ENCODE results near the gene PEA15. TPM values are rescaled to one million over a fixed set of nuclear protein-coding genes. Genes with fewer than 3 reads are reported as not detected.

PEA15 gene
- total RNA-seq, 1 donor from 2014 or later, result 132 TPM

DNA sequence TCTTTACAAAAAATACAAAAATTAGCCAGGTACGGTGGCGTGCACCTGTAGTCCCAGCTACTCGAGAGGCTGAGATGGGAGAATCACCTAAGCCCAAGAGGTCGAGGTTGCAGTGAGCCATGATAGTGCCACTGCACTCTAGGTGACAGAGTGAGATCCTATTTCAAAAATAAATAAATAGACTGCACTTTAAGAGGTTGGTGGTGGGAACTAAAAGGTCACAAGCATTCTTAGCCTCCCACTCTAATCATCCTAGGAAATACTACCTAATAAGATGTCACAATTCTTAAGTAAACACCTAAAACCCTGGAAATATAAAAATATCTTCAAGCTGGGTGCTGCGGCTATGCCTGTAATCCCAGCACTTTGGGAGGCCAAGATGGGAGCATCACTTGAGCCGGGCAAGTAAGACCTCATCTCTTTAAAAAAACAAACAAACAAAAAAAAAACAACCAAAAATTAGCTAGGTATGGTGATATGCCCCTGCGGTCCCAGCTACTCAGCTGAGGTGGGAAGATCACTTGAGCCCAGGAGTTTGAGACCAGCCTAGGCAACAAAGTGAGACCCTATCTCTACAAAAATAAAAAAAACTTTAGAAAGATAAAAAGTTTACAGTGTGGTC lies 53.1 kb downstream of the PEA15 start:
- no peak for ATAC-seq
- TF ChIP-seq, protein P1, sequence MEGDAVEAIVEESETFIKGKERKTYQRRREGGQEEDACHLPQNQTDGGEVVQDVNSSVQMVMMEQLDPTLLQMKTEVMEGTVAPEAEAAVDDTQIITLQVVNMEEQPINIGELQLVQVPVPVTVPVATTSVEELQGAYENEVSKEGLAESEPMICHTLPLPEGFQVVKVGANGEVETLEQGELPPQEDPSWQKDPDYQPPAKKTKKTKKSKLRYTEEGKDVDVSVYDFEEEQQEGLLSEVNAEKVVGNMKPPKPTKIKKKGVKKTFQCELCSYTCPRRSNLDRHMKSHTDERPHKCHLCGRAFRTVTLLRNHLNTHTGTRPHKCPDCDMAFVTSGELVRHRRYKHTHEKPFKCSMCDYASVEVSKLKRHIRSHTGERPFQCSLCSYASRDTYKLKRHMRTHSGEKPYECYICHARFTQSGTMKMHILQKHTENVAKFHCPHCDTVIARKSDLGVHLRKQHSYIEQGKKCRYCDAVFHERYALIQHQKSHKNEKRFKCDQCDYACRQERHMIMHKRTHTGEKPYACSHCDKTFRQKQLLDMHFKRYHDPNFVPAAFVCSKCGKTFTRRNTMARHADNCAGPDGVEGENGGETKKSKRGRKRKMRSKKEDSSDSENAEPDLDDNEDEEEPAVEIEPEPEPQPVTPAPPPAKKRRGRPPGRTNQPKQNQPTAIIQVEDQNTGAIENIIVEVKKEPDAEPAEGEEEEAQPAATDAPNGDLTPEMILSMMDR (IDR thresholded peaks at IDR 0.05), result no peak
- Histone ChIP-seq H3K9me3 (no peaks in the 10 kb centered on the region), H3K27ac (no peak overlapping the region), H3K4me3 (no peak overlapping the region), H3K4me1 (peaks cover 51% of the 10 kb centered on the region), H3K27me3 (ENCODE audit: low read depth) (no peaks in the 10 kb centered on the region), H3K36me3 (peaks cover 20% of the 10 kb centered on the region)
- no peak for DNase-seq
- intact Hi-C loops (cut with DNase I), result no loop called here

DNA sequence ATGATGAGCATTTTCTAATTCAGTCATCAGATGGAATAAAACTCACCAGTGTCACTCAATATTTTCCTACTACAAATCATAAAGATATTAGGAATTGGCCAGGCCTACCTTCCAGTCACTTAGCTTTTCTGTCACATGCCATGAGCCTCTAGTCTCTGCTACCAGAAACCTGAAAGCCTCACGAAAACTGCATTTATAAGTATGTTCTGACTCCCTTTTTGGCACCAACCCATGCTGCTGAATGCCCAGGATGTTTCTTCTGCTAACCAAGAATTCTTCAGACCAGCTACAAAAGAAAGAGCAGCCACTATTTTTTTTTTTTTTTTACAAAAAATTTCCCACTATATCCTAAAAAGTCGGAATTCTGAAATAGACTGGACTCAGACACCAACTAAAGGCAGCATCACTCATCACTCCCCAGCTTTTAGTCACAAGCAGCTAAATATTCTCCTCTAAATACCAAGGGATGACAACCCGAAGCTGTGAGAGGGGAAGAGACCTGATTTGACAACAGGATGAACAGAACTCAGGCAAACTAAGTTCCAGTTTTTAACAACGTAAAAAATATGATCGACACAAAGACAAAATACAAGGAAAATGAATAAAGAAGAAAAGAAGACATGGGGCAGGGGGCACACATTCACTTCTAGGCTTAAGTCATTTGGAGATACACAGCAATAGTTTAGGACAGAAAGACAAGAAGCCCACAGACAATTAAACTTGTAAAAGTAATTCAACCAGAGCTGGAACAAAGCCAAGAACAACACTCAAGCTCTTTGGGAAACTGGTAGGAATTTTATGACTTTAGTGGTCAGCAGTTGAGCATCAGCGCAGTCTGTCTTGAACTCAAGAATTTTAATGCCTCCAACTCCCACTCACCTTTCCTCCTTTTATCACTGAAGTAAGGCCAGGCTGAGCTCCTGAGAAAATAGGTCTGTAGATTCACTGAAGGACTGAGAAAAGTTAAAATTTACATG lies 55.5 kb downstream of the PEA15 start:
- ATAC-seq (no peak), DNase-seq (no peak)
- peak overlapping the region; percentile 91 for H3K4me3 ChIP-seq
- H3K36me3 ChIP-seq, result no peaks in the 10 kb centered on the region
- TF ChIP-seq, protein P1 (IDR thresholded peaks at IDR 0.05), result no peak
- H3K9me3 ChIP-seq, result no peaks in the 10 kb centered on the region
- peak overlapping the region; percentile 94 for H3K27ac ChIP-seq
- peaks cover 51% of the 10 kb centered on the region for H3K4me1 ChIP-seq
- intact Hi-C loops (cut with DNase I), result no loop called here
- no peaks in the 10 kb centered on the region for H3K27me3 ChIP-seq (ENCODE audit: low read depth)

DNA sequence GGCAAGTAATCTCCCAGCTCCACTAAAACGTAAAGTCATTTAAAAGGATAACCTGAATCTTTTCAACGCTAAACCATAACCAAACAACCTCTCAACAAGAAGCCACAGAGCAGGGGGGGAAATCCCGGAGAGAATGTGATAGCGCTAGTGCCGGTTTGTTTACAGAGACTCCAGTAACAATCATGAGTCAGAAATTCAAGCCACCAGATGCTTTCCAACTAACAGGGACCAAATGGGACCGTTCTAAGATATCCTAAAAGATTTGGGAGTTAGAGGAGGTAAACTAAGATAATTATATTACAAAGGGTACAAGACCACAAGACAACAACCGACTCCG lies 56.3 kb downstream of the PEA15 start:
- intact Hi-C loops (cut with DNase I), result no loop called here
- DNase-seq (no peak), ATAC-seq (peak; percentile 43 to 77)
- no peaks in the 10 kb centered on the region for H3K36me3 ChIP-seq
- H3K27me3 ChIP-seq (ENCODE audit: low read depth), result no peaks in the 10 kb centered on the region
- H3K27ac ChIP-seq, result peak overlapping the region; percentile 94
- H3K4me1 ChIP-seq, result peaks cover 45% of the 10 kb centered on the region
- no peaks in the 10 kb centered on the region for H3K9me3 ChIP-seq
- TF ChIP-seq, protein P1 (IDR thresholded peaks at IDR 0.05), result no peak
- peak overlapping the region; percentile 91 for H3K4me3 ChIP-seq

DNA sequence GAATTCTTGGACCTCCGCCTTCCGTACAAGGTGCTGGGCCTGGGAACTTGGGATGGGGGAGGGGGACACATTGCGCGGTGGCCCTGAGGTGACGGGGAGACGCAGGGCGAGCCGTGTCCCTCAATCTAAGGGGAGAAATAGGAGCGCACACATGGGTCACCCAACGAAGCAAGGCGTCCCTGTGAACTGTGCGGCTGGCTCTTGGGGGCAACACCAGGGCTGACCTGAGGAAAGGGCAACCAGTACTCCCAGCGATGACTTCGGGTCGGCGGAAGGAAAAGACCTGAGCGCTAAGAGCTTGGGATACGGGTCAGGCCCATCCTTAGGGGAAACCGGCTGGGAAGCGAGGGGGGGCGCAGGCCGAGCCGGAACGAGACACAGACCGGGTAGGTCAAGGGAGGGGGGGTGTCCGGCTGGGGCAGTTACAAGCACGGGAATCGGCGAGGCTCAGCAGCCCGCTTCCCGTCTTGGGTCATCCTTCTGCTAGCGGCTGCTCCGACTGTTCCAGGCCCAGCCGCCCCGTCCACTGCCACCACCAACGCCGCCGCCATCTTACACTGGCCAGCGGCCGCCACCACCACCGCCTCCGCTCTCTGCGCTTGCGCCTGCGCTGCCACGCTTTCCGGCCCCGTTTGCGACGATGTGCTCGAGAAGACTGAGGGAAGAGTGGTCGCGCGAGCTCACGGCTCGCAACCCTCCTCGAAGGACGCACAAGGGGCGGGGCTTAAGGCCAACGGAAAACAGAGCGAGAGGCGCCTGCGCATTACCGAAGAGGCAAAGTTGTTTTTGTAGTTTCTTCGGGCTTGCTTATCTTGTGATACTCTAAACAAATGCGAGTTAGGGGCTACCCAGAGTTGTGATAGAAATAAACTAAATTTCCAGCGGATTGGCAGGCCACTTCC lies 57.0 kb downstream of the PEA15 start, which contains the start of gene DCAF8:
TSS of gene DCAF8 (minus strand) at position 657 of the 902 bp plus-strand sequence. CDS start 18,541 bp downstream, outside the sequence.
- intact Hi-C loops (cut with DNase I), result no loop called here
- peak; percentile 99 for DNase-seq
- H3K4me1 ChIP-seq, result peaks cover 38% of the 10 kb centered on the region
- no peaks in the 10 kb centered on the region for H3K27me3 ChIP-seq (ENCODE audit: low read depth)
- TF ChIP-seq, protein P1 (IDR thresholded peaks at IDR 0.05), result no peak
- H3K27ac ChIP-seq, result peak within 1 kb of the TSS; percentile 94
- ATAC-seq, result peak; percentile 98 to 100
- peak within 1 kb of the TSS; percentile 91 for H3K4me3 ChIP-seq
- H3K9me3 ChIP-seq, result no peaks in the 10 kb centered on the region
- H3K36me3 ChIP-seq, result no peaks in the 10 kb centered on the region

DNA sequence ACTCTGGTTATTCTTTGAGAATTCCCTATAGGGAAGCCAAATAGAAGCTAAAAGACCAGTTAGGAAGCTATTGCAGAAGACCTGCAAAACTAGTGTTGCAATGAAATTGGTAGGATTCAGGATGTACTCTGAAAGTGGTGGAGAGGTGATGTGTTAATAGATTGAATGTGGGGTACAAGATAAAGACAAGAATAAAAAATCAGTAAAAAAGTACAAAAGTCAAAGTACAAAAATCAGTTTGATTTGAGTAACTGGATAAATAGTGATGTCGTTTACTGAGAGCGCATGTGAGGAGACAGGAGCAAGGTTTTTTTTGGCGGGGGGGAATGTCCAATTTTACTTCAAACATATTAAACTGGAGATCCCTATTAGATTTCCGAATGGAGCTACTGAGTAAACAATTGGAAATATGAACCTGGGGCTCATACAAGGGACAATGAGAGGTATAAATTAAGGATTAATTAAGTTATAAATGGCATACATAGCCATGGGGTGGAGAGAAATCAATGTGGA lies 59.7 kb downstream of the PEA15 start:
- H3K27me3 ChIP-seq (ENCODE audit: low read depth), result no peaks in the 10 kb centered on the region
- peaks cover 17% of the 10 kb centered on the region for H3K4me1 ChIP-seq
- no peaks in the 10 kb centered on the region for H3K9me3 ChIP-seq
- intact Hi-C loops (cut with DNase I), result no loop called here
- no peak for ATAC-seq
- H3K4me3 ChIP-seq, result no peak overlapping the region
- no peaks in the 10 kb centered on the region for H3K36me3 ChIP-seq
- no peak for DNase-seq
- no peak overlapping the region for H3K27ac ChIP-seq
- TF ChIP-seq, protein P1 (IDR thresholded peaks at IDR 0.05), result no peak
